Endothelial cell of umbilical vein (primary cell): ENCODE data around the gene ATP11B. TPM values are rescaled to one million over a fixed set of nuclear protein-coding genes. Genes with fewer than 3 reads are reported as not detected.

ENCODE experiments used
- BruUV-seq: library from RNA; stranded (reverse); fragments of 400-500 nt; replicated peaks from 2 replicates; lab custom pipeline; 2021; lab: Mats Ljungman, UMichigan
- CTCF ChIA-PET: fragments of 300-600, 350-600 bp; sonication (Branson Sonifier 250); formaldehyde crosslinking; loops from one replicate; lab custom pipeline; 2021; ENCODE audit warnings: antibody characterized with exemption, inconsistent platforms; lab: Charles Lee
- POLR2A ChIA-PET: fragments of 300-600, 350-600 bp; sonication (Branson Sonifier 250); formaldehyde crosslinking; loops from one replicate; lab custom pipeline; 2021; ENCODE audit warnings: antibody characterized with exemption, inconsistent platforms; lab: Charles Lee
- DNase-seq: peaks from one replicate; pipeline ENCODE4 v3.0.0-alpha.2; 2011; ENCODE audit warnings: low read depth, low spot score
- FAIRE-seq: peaks from 2 replicates; lab custom pipeline; 2011; peaks lifted over from hg19 to GRCh38; lab: Jason Lieb, UNC
- H2AFZ ChIP-seq: 2 replicates; pipeline ENCODE4 v1.6.0; 2012; ENCODE audit warnings: low read depth, low read length, control low read depth, inconsistent platforms
- H3K27ac ChIP-seq: 2 replicates; pipeline ENCODE4 v1.5.1; 2011; ENCODE audit warnings: low read depth, mild to moderate bottlenecking, control low read depth, low read length, moderate library complexity; ENCODE audit not compliant: insufficient read depth
- H3K27me3 ChIP-seq, 2 experiments: 2 replicates each; pipeline versions ENCODE4 v1.6.0 to v1.6.1; 2011; ENCODE audit warnings: low read length in 2 of 2, mixed read lengths in 1 of 2; ENCODE audit not compliant: control insufficient read depth in 2 of 2, insufficient read depth in 2 of 2
- H3K36me3 ChIP-seq, 2 experiments: 2 replicates in 1 of 2; 3 replicates in 1 of 2; pipeline ENCODE4 v1.5.1; 2011; ENCODE audit warnings: low read length in 2 of 2, mild to moderate bottlenecking in 1 of 2, moderate library complexity in 1 of 2; ENCODE audit not compliant: control insufficient read depth in 2 of 2, insufficient read depth in 2 of 2; ENCODE audit errors: extremely low read depth in 1 of 2
- H3K4me1 ChIP-seq: 3 replicates; pipeline ENCODE4 v1.5.1; 2011; ENCODE audit warnings: mild to moderate bottlenecking, low read length; ENCODE audit not compliant: control insufficient read depth, insufficient read depth; ENCODE audit errors: extremely low read depth
- H3K4me2 ChIP-seq: 2 replicates; pipeline ENCODE4 v1.6.1; 2011; ENCODE audit warnings: low read length, control low read depth, mixed read lengths; ENCODE audit not compliant: insufficient read depth
- H3K4me3 ChIP-seq, 3 experiments: fragments of 200-600 bp in 1 of 3; sonication (generic), shearing (Covaris generic) in 1 of 3; replicated peaks in 1 of 3; 2 replicates each; pipeline ENCODE4 v1.5.1; 2011 to 2016; ENCODE audit warnings: control low read depth in 3 of 3, low read length in 3 of 3, mild to moderate bottlenecking in 2 of 3, inconsistent platforms in 1 of 3, low read depth in 1 of 3, moderate library complexity in 1 of 3; ENCODE audit not compliant: insufficient read depth in 1 of 3
- H3K79me2 ChIP-seq: 2 replicates; pipeline ENCODE4 v1.6.0; 2012; ENCODE audit warnings: low read length, inconsistent platforms; ENCODE audit not compliant: control insufficient read depth, insufficient read depth
- H3K9ac ChIP-seq: replicated peaks from 2 replicates; pipeline ENCODE3; 2011; ENCODE audit warnings: low read length, control low read depth; ENCODE audit not compliant: insufficient read depth; ENCODE audit errors: extremely low read depth
- H3K9me1 ChIP-seq: replicated peaks from 3 replicates; pipeline ENCODE4 v1.6.0; 2011; ENCODE audit warnings: mild to moderate bottlenecking, low read length; ENCODE audit not compliant: control insufficient read depth, insufficient read depth; ENCODE audit errors: extremely low read depth
- H3K9me3 ChIP-seq: replicated peaks from 2 replicates; pipeline ENCODE4 v1.5.1; 2012; ENCODE audit warnings: low read length, inconsistent platforms; ENCODE audit not compliant: control insufficient read depth, insufficient read depth
- H4K20me1 ChIP-seq: replicated peaks from 2 replicates; pipeline ENCODE3; 2011; ENCODE audit warnings: mild to moderate bottlenecking, low read length; ENCODE audit not compliant: control insufficient read depth, insufficient read depth; ENCODE audit errors: extremely low read depth
- EZH2 ChIP-seq: IDR thresholded peaks from 2 replicates; pipeline ENCODE4 v1.6.1; 2012; ENCODE audit warnings: borderline replicate concordance, low read depth, mild to moderate bottlenecking, moderate library complexity, low read length, inconsistent platforms; ENCODE audit not compliant: severe bottlenecking
- FOS ChIP-seq: IDR thresholded peaks from 2 replicates; pipeline ENCODE4 v1.6.1; 2011; ENCODE audit warnings: mild to moderate bottlenecking, low read length, moderate library complexity, borderline replicate concordance; ENCODE audit not compliant: insufficient read depth
- GATA2 ChIP-seq: IDR thresholded peaks from 2 replicates; pipeline ENCODE4 v1.7.0; 2011; ENCODE audit warnings: low read depth, mild to moderate bottlenecking, moderate library complexity, mixed read lengths, low read length; ENCODE audit not compliant: insufficient read length, insufficient read depth
- JUN ChIP-seq: IDR thresholded peaks from 2 replicates; pipeline ENCODE4 v1.6.1; 2011; ENCODE audit warnings: borderline replicate concordance, low read depth; ENCODE audit not compliant: insufficient read length, insufficient read depth
- MYC ChIP-seq: IDR thresholded peaks from one replicate; pipeline ENCODE4 v1.6.1; 2011; ENCODE audit warnings: mild to moderate bottlenecking, low read depth, low read length
- POLR2A ChIP-seq: IDR thresholded peaks from 2 replicates; pipeline ENCODE4 v1.6.1; 2012; ENCODE audit warnings: low read depth, mild to moderate bottlenecking, control low read depth, low read length
- POLR2AphosphoS5 ChIP-seq: IDR thresholded peaks from 2 replicates; pipeline ENCODE4 v1.6.1; 2012; ENCODE audit warnings: low read depth, mild to moderate bottlenecking, control low read depth, low read length, moderate library complexity; ENCODE audit not compliant: insufficient read depth
- dilution Hi-C: fragments of 300-500 bp; cut with MboI; formaldehyde crosslinking; loops from one replicate; pipeline ENCODE4 v1.15.0; 2019; ENCODE audit warnings: low sequenced_read_pairs; ENCODE audit not compliant: extremely low pct_ligation_motif_present
- intact Hi-C: fragments of 100-400 bp; cut with micrococcal nuclease; formaldehyde crosslinking; loops from one replicate; pipeline ENCODE4 v1.10.0; 2022
- polyA plus RNA-seq, 4 experiments: library from polyadenylated mRNA; depleted of rRNA in 3 of 4; stranded (reverse) in 3 of 4; unstranded in 1 of 4; fragments of >200 nt; gene quantifications; 2 replicates each; pipeline versions ENCODE4 v1.2.1 to v1.2.3, GENCODE V29; 2011 to 2012; ENCODE audit warnings: missing spikeins in 1 of 4
- total RNA-seq: library from RNA; stranded (reverse); gene quantifications from 2 replicates; pipeline ENCODE4 v1.2.3, GENCODE V29; 2021
- TF ChIP-seq, protein P1 (sequence below): IDR thresholded peaks from 2 replicates; pipeline ENCODE4 v1.6.1; 2011; ENCODE audit not compliant: insufficient read depth, insufficient read length
- TF ChIP-seq, protein P2 (sequence below), 2 donors: IDR thresholded peaks; 1 replicate in 1 of 2; 2 replicates in 1 of 2; pipeline ENCODE4 v1.5.1; 2011; ENCODE audit warnings: low read length in 2 of 2, mild to moderate bottlenecking in 2 of 2, moderate library complexity in 2 of 2, control low read depth in 1 of 2, inconsistent platforms in 1 of 2, low read depth in 1 of 2; ENCODE audit not compliant: insufficient read depth in 1 of 2; ENCODE audit errors: extremely low read depth in 1 of 2

The ATP11B gene
- total and polyA plus RNA-seq, 2 donors (not counting 3 experiments of a cell fraction or from before 2014, with no cell fraction given) = 10.1 to 49.3 TPM

DNA sequence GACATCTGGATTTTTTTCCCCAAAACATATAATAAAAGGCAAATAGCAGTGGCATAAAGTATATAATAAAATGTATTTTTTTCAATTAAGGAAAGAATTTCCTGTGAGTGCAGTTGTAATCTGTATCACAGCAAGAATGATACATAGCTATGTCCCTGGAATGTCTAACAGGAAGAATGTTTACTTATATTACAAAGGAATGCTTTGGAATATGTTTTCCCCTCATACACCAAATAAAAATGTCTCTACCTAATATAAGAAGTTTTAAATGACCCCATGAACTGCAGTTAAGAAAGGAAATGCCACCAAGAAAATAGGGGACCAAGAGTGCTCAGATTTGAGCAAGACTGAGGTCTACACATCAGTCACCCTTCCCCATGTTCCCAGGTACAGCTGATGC is 38.0 kb upstream of the ATP11B start:
- H3K9me3 ChIP-seq = no peaks in the 10 kb centered on the region
- H3K4me3 ChIP-seq = no peak overlapping the region
- intact Hi-C loops (loop anchor here (1.0 to 2.0 kb wide), 4 partner anchors 20 to 41 kb away; no protein-coding TSS in a partner anchor), dilution Hi-C loops (no loop called here)
- no peaks in the 10 kb centered on the region for H3K9me1 ChIP-seq
- TF ChIP-seq MYC (no peak), JUN (peak; percentile 37)
- H3K79me2 ChIP-seq = no peaks in the 10 kb centered on the region
- peaks cover 17% of the 10 kb centered on the region for H3K4me1 ChIP-seq
- FAIRE-seq (peak; percentile 38), DNase-seq (peak; percentile 56)
- H3K9ac ChIP-seq = peak overlapping the region; percentile 20
- ChIA-PET POLR2A (no interaction called here), CTCF (interaction anchor here (1.0 to 1.5 kb wide), 6 partner anchors 9 to 82 kb away, joined by 3 to 7 read pairs (median 4); no protein-coding TSS in a partner anchor)
- H3K27me3 ChIP-seq = no peaks in the 10 kb centered on the region
- H4K20me1 ChIP-seq = no peaks in the 10 kb centered on the region
- no TSS peak for BruUV-seq
- no peaks in the 10 kb centered on the region for H3K36me3 ChIP-seq
- H3K27ac ChIP-seq = peak overlapping the region; percentile 60
- peak overlapping the region; percentile 34 for H3K4me2 ChIP-seq
- H2AFZ ChIP-seq = peak overlapping the region; percentile 5

DNA sequence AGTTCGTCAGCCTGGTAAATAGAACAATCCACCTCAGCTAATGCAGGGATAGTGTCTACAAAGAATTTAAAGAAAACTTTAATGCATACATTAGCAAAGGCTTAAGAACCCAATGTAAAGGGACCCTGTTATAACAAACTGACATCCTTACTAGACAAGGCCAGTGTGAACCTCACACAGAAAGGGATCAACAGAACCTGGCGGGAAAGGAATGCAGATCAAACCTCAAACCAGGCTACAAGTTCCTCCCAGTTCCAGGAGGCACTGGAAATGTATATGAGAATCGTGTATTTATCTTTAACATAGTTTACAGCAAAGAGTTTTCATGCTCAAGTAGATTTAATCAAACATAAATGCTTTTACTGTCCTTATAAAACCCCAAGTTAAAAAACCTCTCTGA is 37.6 kb upstream of the ATP11B start:
- DNase-seq = no peak
- no TSS peak for BruUV-seq
- POLR2A ChIA-PET = no interaction called here

More for the DNA sequence above, 37.6 kb upstream of the ATP11B start:
- peak overlapping the region; percentile 34 for H3K4me2 ChIP-seq
- intact Hi-C loops = loop anchor here (1.0 to 2.0 kb wide), 4 partner anchors 20 to 41 kb away; no protein-coding TSS in a partner anchor
- H3K79me2 ChIP-seq = no peaks in the 10 kb centered on the region
- H3K36me3 ChIP-seq = no peaks in the 10 kb centered on the region
- H2AFZ ChIP-seq = peak overlapping the region; percentile 5
- CTCF ChIA-PET = interaction anchor here (1.0 to 1.5 kb wide), 6 partner anchors 9 to 82 kb away, joined by 3 to 7 read pairs (median 4); no protein-coding TSS in a partner anchor
- H3K9me1 ChIP-seq = no peaks in the 10 kb centered on the region
- peak overlapping the region; percentile 60 for H3K27ac ChIP-seq
- no peak overlapping the region for H3K4me3 ChIP-seq
- H3K9ac ChIP-seq = peak overlapping the region; percentile 20
- no peaks in the 10 kb centered on the region for H3K27me3 ChIP-seq
- no peaks in the 10 kb centered on the region for H3K9me3 ChIP-seq
- dilution Hi-C loops = no loop called here
- peaks cover 17% of the 10 kb centered on the region for H3K4me1 ChIP-seq
- H4K20me1 ChIP-seq = no peaks in the 10 kb centered on the region
- TF ChIP-seq POLR2AphosphoS5 = no peak
- TF ChIP-seq POLR2A = no peak
- no peak for TF ChIP-seq FOS
- TF ChIP-seq, protein P1, sequence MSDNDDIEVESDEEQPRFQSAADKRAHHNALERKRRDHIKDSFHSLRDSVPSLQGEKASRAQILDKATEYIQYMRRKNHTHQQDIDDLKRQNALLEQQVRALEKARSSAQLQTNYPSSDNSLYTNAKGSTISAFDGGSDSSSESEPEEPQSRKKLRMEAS = no peak
- TF ChIP-seq, protein P2, sequence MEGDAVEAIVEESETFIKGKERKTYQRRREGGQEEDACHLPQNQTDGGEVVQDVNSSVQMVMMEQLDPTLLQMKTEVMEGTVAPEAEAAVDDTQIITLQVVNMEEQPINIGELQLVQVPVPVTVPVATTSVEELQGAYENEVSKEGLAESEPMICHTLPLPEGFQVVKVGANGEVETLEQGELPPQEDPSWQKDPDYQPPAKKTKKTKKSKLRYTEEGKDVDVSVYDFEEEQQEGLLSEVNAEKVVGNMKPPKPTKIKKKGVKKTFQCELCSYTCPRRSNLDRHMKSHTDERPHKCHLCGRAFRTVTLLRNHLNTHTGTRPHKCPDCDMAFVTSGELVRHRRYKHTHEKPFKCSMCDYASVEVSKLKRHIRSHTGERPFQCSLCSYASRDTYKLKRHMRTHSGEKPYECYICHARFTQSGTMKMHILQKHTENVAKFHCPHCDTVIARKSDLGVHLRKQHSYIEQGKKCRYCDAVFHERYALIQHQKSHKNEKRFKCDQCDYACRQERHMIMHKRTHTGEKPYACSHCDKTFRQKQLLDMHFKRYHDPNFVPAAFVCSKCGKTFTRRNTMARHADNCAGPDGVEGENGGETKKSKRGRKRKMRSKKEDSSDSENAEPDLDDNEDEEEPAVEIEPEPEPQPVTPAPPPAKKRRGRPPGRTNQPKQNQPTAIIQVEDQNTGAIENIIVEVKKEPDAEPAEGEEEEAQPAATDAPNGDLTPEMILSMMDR (IDR thresholded peaks at IDR 0.05; ENCODE audit: extremely low read depth in 1 of 2, insufficient read depth in 1 of 2, low read depth in 1 of 2, low read length in 2 of 2) = no peak
- no peak for TF ChIP-seq EZH2
- TF ChIP-seq MYC = no peak
- no peak for TF ChIP-seq GATA2
- no peak for TF ChIP-seq JUN
- FAIRE-seq = no peak
